HepG2 (cell line): ENCODE measurements around the gene ENGASE. TPM values are rescaled to one million over a fixed set of nuclear protein-coding genes. Genes with fewer than 3 reads are reported as not detected.

Source experiments
- ATAC-seq: fragments of 200-7000 bp; cut with Tn5 transposase; 3 replicates; pipeline ENCODE4 v1.9.1; 2020; ENCODE audit warnings: mild to moderate bottlenecking, moderate library complexity
- BruUV-seq: library from RNA; stranded (reverse); fragments of 400-500 nt; replicated peaks from 2 replicates; lab custom pipeline; 2021; lab: Mats Ljungman, UMichigan
- CTCF ChIA-PET: fragments of 300-600 bp; formaldehyde crosslinking; extraction: SDS; loops from one replicate; lab custom pipeline; 2021; ENCODE audit warnings: low total read pairs, inconsistent platforms, low intra/inter-chr PET ratio; lab: Yijun Ruan, JAX
- POLR2A ChIA-PET: fragments of 350-600 bp; sonication (Branson Sonifier 250); formaldehyde crosslinking; loops from one replicate; lab custom pipeline; 2020; ENCODE audit warnings: antibody characterized with exemption, inconsistent platforms; lab: Yijun Ruan, JAX
- DNase-seq: peaks from one replicate; pipeline ENCODE4 v3.0.0-alpha.2; 2015; ENCODE audit warnings: low spot score
- FAIRE-seq: peaks from 3 replicates; lab custom pipeline; 2011; peaks lifted over from hg19 to GRCh38; lab: Jason Lieb, UNC
- H2AFZ ChIP-seq: one replicate; pipeline ENCODE4 v1.6.1; 2011; ENCODE audit warnings: low read length, inconsistent platforms
- H3K27ac ChIP-seq: fragments of 300-600 bp; 3 replicates; pipeline ENCODE4 v1.8.0; 2011; ENCODE audit warnings: mixed run types, mild to moderate bottlenecking, mixed read lengths, low read length, inconsistent platforms; ENCODE audit not compliant: insufficient read depth; ENCODE audit errors: extremely low read length
- H3K27me3 ChIP-seq, 2 experiments: fragments of 200-600 bp in 1 of 2; 2 replicates in 1 of 2; 3 replicates in 1 of 2; pipeline versions ENCODE4 v1.6.0 to v1.8.0; 2011; ENCODE audit warnings: low read length in 2 of 2, mild to moderate bottlenecking in 2 of 2, moderate library complexity in 2 of 2, inconsistent platforms in 1 of 2; ENCODE audit not compliant: insufficient read depth in 2 of 2, control insufficient read depth in 1 of 2
- H3K36me3 ChIP-seq, 2 experiments: fragments of 200-600 bp in 1 of 2; replicated peaks in 1 of 2; 2 replicates in 1 of 2; 3 replicates in 1 of 2; pipeline versions ENCODE4 v1.5.1 to v1.8.0; 2011; ENCODE audit warnings: low read length in 2 of 2, inconsistent platforms in 1 of 2; ENCODE audit not compliant: insufficient read depth in 2 of 2, control insufficient read depth in 1 of 2
- H3K4me1 ChIP-seq: 2 replicates; pipeline ENCODE4 v1.5.1; 2012; ENCODE audit warnings: low read length, inconsistent platforms; ENCODE audit not compliant: insufficient read depth
- H3K4me2 ChIP-seq: 2 replicates; pipeline ENCODE4 v1.6.0; 2011; ENCODE audit warnings: low read depth, low read length, inconsistent platforms
- H3K4me3 ChIP-seq, 3 experiments: fragments of 200-600 bp in 1 of 3; sonication (generic), shearing (Covaris generic) in 1 of 3; replicated peaks in 1 of 3; 2 replicates each; pipeline ENCODE4 v1.5.1; 2011 to 2016; ENCODE audit warnings: low read length in 3 of 3, inconsistent platforms in 2 of 3, low read depth in 2 of 3, mild to moderate bottlenecking in 2 of 3, control low read depth in 1 of 3, mixed read lengths in 1 of 3; ENCODE audit not compliant: insufficient read depth in 1 of 3
- H3K79me2 ChIP-seq: one replicate; pipeline ENCODE4 v1.6.1; 2011; ENCODE audit warnings: low read length, inconsistent platforms; ENCODE audit not compliant: insufficient read depth
- H3K9ac ChIP-seq: 2 replicates; pipeline ENCODE4 v1.6.0; 2011; ENCODE audit warnings: mild to moderate bottlenecking, low read depth, low read length, inconsistent platforms; ENCODE audit not compliant: insufficient read depth
- H3K9me3 ChIP-seq: 2 replicates; pipeline ENCODE4 v1.5.1; 2012; ENCODE audit warnings: mild to moderate bottlenecking, low read length
- H4K20me1 ChIP-seq: 2 replicates; pipeline ENCODE4 v1.6.0; 2011; ENCODE audit warnings: inconsistent platforms, mild to moderate bottlenecking, low read length, moderate library complexity; ENCODE audit not compliant: insufficient read depth
- CEBPB ChIP-seq: IDR thresholded peaks from 2 replicates; pipeline ENCODE4 v1.6.1; 2011; ENCODE audit warnings: low read depth, low read length, improper control_type of control experiment, borderline replicate concordance
- HMG20A ChIP-seq: IDR thresholded peaks from 2 replicates; pipeline ENCODE4 v1.6.1; 2016; ENCODE audit warnings: borderline replicate concordance
- MBD4 ChIP-seq: IDR thresholded peaks from 2 replicates; pipeline ENCODE4 v1.6.1; 2012; ENCODE audit warnings: low read length, inconsistent platforms, borderline replicate concordance
- NR2F2 ChIP-seq: IDR thresholded peaks from 2 replicates; pipeline ENCODE4 v1.6.1; 2012; ENCODE audit warnings: low read depth, inconsistent platforms, borderline replicate concordance
- PHF20 ChIP-seq: sonication (generic); formaldehyde crosslinking; IDR thresholded peaks from 2 replicates; pipeline ENCODE4 v1.5.0; 2020; ENCODE audit warnings: mild to moderate bottlenecking, missing genetic modification reagents
- POLR2AphosphoS2 ChIP-seq: IDR thresholded peaks from 2 replicates; pipeline ENCODE4 v1.6.1; 2011; ENCODE audit warnings: low read depth, low read length, improper control_type of control experiment
- ZBTB38 ChIP-seq: sonication (generic); formaldehyde crosslinking; IDR thresholded peaks from 2 replicates; pipeline ENCODE4 v1.5.1; 2020; ENCODE audit warnings: mild to moderate bottlenecking, missing genetic modification reagents
- ZSCAN20 ChIP-seq: sonication (generic); formaldehyde crosslinking; IDR thresholded peaks from 2 replicates; pipeline ENCODE4 v1.4.0; 2020; ENCODE audit warnings: missing genetic modification reagents, mild to moderate bottlenecking, borderline replicate concordance
- WGBS: methylation state at CpG from one replicate; pipeline ENCODE4 v1.1.6; 2017; ENCODE audit warnings: low lambda C conversion rate; 5-methylcytosine and 5-hydroxymethylcytosine counted together
- in situ Hi-C: cut with HindIII; loops from 2 replicates; pipeline ENCODE4 v1.10.0; 2017; ENCODE audit warnings: low pct_unique_long_range_greater_than_20kb; ENCODE audit not compliant: extremely low pct_ligation_motif_present
- intact Hi-C: fragments of 100-400 bp; cut with micrococcal nuclease; formaldehyde crosslinking; loops from one replicate; pipeline ENCODE4 v1.10.0; 2022; ENCODE audit not compliant: unreplicated experiment
- polyA plus RNA-seq, 8 experiments: library from polyadenylated mRNA; depleted of rRNA in 3 of 8; stranded (reverse) in 7 of 8; unstranded in 1 of 8; fragments of >200 nt; fragmentation: Illumina TruSeq in 4 of 8; extraction: Trizol in 4 of 8; gene quantifications; 2 replicates each; pipeline versions ENCODE4 v1.2.1 to v1.2.3, GENCODE V29; 2011 to 2016; ENCODE audit warnings: low read depth in 4 of 8, missing spikeins in 1 of 8, mixed read lengths in 1 of 8; ENCODE audit not compliant: insufficient read depth in 1 of 8
- total RNA-seq, 5 experiments: library from RNA; depleted of rRNA; stranded (reverse); fragments of >200 nt; fragmentation: Illumina TruSeq; extraction: Trizol; gene quantifications; 2 replicates each; pipeline ENCODE4 v1.2.3, GENCODE V29; 2016; ENCODE audit warnings: low read depth in 1 of 5

ENGASE gene
- total and polyA plus RNA-seq, 2 of the 13 experiments (the other 11 are each of a cell fraction or from before 2014, with no cell fraction given) = 10.6 to 18.1 TPM

DNA sequence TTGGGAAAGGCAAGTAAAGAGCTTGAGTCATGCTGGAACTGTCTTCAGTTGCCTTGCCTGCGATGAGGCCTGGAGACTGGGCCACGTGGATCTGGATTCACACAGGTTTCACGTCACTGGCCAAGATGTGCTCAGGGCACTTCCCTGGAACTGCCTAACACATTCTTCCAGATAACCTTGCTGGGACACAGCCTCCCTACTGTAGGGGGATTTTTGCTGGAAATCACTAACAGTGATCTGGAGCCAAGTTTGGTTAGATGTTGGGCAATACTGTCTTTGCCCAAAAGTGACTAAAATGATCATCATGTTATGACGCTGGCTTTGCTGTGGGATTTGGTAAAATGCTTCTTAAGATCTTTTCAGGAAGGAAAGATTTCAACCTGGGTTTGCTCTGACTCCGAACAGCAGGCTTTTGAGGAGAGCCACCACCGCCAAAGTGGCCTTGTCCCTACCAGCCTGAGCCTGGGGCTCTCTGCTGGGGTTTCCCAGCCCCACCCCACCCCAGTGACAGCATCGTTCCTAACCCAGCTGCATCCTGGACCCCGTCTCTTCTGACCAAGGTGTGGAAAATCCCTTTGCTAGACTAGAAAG lies 36.0 kb upstream of the ENGASE start:
- no peak overlapping the region for H3K4me2 ChIP-seq
- no peaks in the 10 kb centered on the region for H3K79me2 ChIP-seq
- no peak overlapping the region for H3K4me3 ChIP-seq
- H3K27me3 ChIP-seq = peaks cover 12 to 39% of the 10 kb centered on the region in 2 experiments; a peak in 4 of 5 replicates
- ATAC-seq (no peak), DNase-seq (no peak), FAIRE-seq (no peak)
- ChIA-PET POLR2A (interaction anchor here (8.8 kb wide), 1 partner anchor 12 kb away, joined by 127 read pairs; no protein-coding TSS in a partner anchor), CTCF (interaction anchor here (2.0 kb wide), 1 partner anchor 19 kb away, joined by 6 read pairs; no protein-coding TSS in a partner anchor)
- H2AFZ ChIP-seq = no peak overlapping the region
- intact Hi-C loops (no loop called here), in situ Hi-C loops (no loop called here)
- BruUV-seq = no TSS peak
- H3K9ac ChIP-seq = no peak overlapping the region
- peaks cover 16% of the 10 kb centered on the region for H3K4me1 ChIP-seq
- no peak for TF ChIP-seq PHF20 (CRISPR knock-in tag)
- TF ChIP-seq CEBPB = peak; percentile 59; the same call in 1 of the 2 replicates
- TF ChIP-seq ZSCAN20 (CRISPR knock-in tag) = no peak
- H3K9me3 ChIP-seq = no peaks in the 10 kb centered on the region
- H3K27ac ChIP-seq = no peak overlapping the region
- H3K36me3 ChIP-seq = no peaks in the 10 kb centered on the region
- H4K20me1 ChIP-seq = no peaks in the 10 kb centered on the region
- WGBS = 28% methylated on average over 8 of the region's 8 CpGs

GRCh38 chr17:79039171-79039570 lies 35.5 kb upstream of the ENGASE start:
- ChIA-PET CTCF (interaction anchor here (2.0 kb wide), 1 partner anchor 20 kb away, joined by 6 read pairs; no protein-coding TSS in a partner anchor), POLR2A (interaction anchor here (8.8 kb wide), 1 partner anchor 12 kb away, joined by 127 read pairs; no protein-coding TSS in a partner anchor)
- H3K9me3 ChIP-seq = no peaks in the 10 kb centered on the region
- no peak overlapping the region for H3K9ac ChIP-seq
- intact Hi-C loops = no loop called here
- H3K4me1 ChIP-seq = peaks cover 16% of the 10 kb centered on the region
- H3K27me3 ChIP-seq = peaks cover 7 to 39% of the 10 kb centered on the region in 2 experiments; a peak in 3 of 5 replicates
- no peak overlapping the region for H3K27ac ChIP-seq
- FAIRE-seq = no peak
- no peak for TF ChIP-seq POLR2AphosphoS2
- no peak for TF ChIP-seq HMG20A
- no peak for TF ChIP-seq ZBTB38 (CRISPR knock-in tag)
- TF ChIP-seq NR2F2 = no peak
- no peak for TF ChIP-seq MBD4
- no peaks in the 10 kb centered on the region for H3K79me2 ChIP-seq
- DNase-seq = no peak
- H2AFZ ChIP-seq = no peak overlapping the region
- 69% methylated on average over 8 of the region's 8 CpGs for WGBS
- no peak overlapping the region for H3K4me2 ChIP-seq
- in situ Hi-C loops = no loop called here
- H3K36me3 ChIP-seq = no peaks in the 10 kb centered on the region
- H4K20me1 ChIP-seq = no peaks in the 10 kb centered on the region
- no peak overlapping the region for H3K4me3 ChIP-seq
- no peak for ATAC-seq
- BruUV-seq = no TSS peak
